GM21619 (cell line): ENCODE results near the gene GRIN2A.

Experiments
- ATAC-seq: cut with Tn5 transposase; IDR thresholded peaks from one replicate; pipeline ENCODE4 v1.9.1; 2021; ENCODE audit not compliant: unreplicated experiment

Gene GRIN2A

GRCh38 chr16:10182222-10183053 is at the start of gene GRIN2A:
TSS of gene GRIN2A (minus strand) at chr16:10182428. CDS start at chr16:10180411, 2,017 bp downstream.
- ATAC-seq = no peak

- no peak for ATAC-seq
Observed at GRCh38 chr16:10231563-10231962, 49.3 kb upstream of the GRIN2A start.

DNA sequence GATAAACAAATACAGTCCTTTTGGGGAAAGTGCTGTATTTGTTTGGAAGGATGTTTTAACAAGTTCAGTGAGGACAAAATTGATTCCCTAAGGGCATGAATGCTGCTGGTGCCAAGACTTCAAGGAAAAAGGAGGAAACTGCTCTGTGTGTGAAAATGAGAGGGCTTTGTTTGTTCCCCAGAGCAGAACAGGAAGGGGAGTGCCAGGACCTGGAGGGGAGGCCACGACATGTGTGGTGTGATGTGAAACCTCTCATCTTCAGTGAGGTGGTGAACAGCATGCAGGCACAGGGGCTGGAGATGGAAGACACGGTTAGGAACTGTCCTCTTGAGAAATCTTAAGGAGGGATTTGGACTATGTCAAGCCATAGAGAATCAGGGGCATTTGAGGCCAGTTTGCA is 46.6 kb upstream of the GRIN2A start:
- ATAC-seq = no peak

GRCh38 chr16:10226987-10227306 is 44.7 kb upstream of the GRIN2A start:
- no peak for ATAC-seq

DNA sequence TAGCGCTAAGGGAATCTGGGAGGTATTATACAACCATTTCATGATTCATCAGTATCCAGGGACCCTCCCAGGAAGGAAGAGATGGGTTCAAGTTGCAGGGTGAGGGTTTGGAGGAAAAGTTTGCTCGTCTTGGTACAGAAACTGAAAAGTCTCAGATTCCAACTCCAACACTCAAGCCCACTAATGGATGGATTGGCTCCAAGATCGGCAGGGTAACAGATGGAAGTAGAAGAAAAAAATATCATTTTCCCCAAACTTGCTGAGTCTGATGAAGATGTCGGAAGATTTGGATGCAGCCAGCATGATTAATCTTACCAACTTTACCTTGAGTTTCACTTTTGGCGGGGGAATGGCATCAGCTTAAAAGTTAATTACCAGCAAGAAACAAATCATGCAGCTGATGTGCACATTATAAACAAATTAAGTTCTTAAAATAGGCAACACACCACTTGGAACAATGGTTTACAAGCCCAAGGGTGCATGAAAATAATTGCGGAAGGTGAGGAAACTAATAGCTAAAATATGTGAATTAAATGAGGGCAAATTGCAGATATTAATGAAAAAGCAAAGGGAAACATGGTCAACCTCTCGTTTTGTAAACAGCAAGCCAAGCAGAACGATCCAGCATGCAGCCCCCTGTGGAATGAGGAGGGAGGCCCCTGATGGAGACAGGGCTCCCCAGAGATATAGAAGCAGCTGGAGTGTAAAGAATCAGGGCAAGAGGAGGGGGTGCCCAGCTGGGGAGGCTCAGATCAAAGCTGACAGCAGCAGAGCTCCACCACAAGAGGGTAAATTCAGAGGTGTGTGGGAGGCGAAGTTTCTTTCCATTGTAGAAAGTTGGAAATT is 44.1 kb upstream of the GRIN2A start:
- ATAC-seq = no peak

- ATAC-seq = no peak
Observed at GRCh38 chr16:10225653-10226052, 43.4 kb upstream of the GRIN2A start.

DNA sequence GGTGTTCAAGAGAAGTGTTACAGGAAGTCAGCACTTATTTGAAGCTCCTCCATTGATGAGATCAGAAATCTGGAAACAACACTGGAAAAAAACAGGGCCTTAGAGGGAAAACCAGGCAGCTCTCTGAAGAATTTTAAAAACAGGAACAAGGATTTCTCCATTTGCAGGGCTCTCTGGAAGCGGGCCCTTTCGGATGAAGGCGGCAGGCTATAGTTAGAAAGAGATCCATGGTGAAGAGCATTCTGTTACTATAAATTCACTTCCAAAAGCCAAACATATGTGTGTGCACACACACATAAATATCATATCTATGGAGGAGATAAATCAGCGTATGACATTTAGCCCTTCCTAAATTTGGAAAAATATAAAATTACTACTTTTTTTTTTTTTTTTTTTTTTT is 42.6 kb upstream of the GRIN2A start:
- ATAC-seq = no peak

DNA sequence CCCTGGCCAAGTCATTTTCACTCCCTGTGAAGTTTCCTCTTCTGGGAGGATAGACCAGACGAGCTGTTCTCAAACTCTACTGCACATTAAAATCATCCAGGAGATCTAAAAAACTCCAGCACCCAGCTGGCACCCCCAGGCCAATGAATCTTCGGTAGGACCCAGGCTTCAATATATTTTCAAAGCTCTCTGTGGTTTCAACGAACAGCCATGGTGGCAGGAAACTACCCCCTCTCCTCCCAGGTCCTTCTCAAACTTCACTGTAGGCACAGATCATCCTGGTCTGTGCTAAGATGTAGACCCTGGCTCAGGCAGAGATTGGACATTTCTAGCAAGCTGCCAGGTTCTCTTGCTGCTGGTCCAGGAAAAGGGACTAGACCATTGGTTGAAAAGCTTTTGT is 38.7 kb upstream of the GRIN2A start:
- no peak for ATAC-seq

DNA sequence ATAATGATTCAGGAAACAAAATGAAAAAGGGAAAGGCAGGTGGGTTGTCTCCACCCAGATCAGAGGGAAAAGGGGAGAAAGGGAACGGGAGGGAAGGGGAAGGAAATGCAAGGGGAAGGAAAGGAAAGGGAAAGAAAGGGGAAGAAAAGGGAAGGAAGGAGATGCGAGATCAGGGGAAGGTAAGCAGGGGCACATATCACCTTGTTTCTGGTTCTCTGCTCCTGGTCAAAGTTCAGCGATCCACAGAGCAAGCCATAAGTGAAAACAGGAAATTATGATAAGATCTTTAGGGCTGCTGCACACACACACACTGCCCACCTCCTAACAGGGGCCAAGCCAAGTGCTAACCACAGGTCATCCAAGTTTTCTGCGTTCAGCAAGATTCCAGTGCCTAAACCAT is 37.5 kb upstream of the GRIN2A start:
- ATAC-seq = no peak

DNA sequence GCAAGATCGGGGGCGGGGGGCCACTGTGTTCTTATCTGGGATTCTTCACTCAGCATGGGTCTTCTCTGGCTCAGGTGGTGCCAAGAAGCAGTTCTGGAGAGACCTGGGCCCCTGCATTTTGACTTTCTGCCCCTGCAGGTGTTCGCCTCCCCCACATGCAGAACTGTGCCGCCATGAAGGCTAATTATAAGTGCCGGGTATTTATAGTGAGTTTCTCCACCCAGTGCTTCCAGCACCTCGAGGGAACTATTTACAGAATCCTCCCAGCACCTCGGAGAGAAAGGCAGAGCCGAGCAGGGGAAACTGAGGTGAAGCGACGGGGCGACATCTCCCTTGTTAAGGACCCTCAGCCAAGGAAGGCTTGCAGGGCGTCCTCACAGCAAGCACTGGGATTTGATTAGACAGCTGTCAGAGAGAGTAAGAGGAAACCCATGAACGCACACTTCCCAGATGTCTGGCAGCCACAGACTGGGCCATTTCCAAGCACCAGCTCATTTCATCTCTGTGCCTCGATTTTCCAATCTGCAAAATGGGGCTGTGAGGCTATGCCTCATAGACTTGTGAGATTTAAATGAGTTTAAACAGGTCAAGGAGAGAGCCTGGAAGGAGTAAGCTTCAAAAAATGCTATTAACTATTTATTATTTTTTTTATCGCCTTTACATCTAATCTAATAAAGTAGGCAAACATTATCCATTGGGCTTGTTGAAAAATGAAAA is 36.4 kb upstream of the GRIN2A start:
- no peak for ATAC-seq

DNA sequence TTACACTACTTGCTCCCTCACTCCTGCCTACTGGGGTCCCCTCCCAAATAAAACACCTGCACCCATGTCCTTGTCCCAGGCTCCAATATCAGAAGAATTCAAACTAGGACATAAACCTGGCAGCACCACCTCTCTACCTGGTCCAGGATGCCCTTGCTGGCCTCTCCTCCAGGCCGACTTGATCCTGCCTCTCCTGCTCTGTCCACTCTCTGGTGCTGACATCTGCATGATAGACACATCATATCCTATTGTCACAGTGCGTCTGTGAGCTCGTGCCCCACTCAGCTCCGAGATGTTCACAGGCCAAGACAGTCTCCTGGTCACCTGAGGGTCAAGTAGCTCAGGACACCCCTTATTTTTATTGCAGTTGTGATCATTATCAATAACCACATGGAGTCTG is 31.5 kb upstream of the GRIN2A start:
- ATAC-seq = no peak

GRCh38 chr16:10210944-10211343 is 28.7 kb upstream of the GRIN2A start:
- ATAC-seq = no peak

- no peak for ATAC-seq
Observed at GRCh38 chr16:10206865-10207264, 24.6 kb upstream of the GRIN2A start.

DNA sequence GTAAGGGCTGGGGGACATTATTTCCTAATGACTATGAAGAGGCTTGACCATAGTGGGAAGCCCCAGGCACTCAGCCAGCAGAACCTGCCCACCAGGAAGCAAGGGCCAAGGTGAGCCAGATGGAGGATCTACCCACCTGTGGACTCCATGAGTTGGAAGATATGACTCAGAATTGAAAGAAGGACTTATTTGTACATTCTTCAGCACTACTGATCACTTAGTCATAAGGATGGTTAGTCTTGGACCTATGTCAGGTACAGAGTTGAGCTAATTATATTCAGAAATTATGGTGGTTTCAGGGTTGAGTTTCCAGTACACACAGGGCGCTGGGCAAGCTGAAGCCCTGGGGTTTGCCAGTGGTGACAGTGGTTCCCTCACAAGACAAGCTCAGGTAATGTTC is 24.0 kb upstream of the GRIN2A start:
- no peak for ATAC-seq

DNA sequence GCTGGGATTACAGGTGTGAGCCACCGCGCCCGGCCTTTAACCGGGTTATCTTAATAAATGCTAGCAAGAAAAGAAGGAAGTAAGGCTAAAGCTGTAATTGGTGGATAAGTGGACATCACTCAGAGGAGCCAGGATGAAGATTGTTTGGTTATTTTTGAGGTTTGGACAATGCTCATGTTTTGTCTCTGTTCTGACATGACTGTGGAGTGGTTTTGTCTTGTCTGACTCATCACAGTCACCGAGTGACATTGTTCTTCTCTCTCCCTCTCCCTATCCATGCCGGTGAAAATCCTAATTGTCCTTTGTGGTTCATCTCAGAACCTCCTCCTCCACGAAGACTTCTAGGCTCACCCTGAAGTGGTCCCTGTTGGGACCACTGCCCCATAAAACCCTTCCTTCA is 23.5 kb upstream of the GRIN2A start:
- ATAC-seq = no peak

- ATAC-seq = no peak
Observed at GRCh38 chr16:10202649-10203048, 20.4 kb upstream of the GRIN2A start.

DNA sequence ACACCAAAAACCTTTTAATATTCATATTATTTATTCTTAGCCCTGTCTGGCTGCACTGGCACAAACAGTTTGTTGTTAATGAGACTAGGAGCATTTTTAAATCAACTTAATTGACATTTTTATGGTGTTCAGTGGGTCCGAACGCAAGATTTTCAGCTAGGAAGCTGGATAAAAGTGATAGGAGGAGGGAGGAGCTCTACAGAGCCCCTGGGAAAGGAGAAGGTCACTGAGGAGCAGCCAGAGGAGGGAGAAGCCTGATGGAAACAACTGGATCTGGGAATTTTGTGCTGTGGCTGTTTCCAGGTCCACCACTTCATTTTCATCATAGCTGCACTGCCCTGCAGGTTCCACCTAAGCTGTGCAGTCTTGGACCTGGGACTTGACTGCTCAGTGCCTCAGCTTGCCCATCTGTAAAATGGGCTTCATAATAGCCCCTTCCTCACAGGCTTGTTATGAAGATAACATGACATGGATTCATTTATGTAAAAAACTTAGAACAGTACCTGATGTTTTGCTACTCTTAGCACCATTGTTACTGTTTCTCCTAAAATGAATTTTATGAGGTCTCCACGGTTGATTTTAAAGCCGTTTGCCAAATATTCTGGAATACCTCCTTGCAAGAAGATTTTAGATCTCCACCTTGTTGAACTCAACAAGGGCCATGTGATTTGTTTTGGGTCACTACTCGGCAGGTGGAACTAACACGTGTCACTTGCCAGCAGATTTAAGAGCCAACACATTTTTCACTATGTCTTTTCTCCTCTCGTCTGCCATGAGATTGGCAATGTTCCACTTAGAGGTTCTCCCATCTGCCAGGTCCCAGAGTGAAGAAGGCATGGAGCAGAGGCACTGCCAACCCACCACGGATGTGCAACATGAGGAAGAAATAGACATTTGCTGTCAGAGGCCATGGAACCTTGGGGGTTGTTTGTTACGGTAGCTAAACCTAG is 18.7 kb upstream of the GRIN2A start:
- ATAC-seq = no peak

GRCh38 chr16:10196999-10197398 is 14.8 kb upstream of the GRIN2A start:
- ATAC-seq = no peak

- no peak for ATAC-seq
Observed at GRCh38 chr16:10191096-10191495, 8.9 kb upstream of the GRIN2A start.

GRCh38 chr16:10189861-10190390 is 7.7 kb upstream of the GRIN2A start:
- no peak for ATAC-seq
